ENCODE results near the gene EML6.

Gene EML6

GRCh38 chr2:54760310-54760709, 36.8 kb downstream of the EML6 start:
- DNase-seq = peak; percentile 91

DNA sequence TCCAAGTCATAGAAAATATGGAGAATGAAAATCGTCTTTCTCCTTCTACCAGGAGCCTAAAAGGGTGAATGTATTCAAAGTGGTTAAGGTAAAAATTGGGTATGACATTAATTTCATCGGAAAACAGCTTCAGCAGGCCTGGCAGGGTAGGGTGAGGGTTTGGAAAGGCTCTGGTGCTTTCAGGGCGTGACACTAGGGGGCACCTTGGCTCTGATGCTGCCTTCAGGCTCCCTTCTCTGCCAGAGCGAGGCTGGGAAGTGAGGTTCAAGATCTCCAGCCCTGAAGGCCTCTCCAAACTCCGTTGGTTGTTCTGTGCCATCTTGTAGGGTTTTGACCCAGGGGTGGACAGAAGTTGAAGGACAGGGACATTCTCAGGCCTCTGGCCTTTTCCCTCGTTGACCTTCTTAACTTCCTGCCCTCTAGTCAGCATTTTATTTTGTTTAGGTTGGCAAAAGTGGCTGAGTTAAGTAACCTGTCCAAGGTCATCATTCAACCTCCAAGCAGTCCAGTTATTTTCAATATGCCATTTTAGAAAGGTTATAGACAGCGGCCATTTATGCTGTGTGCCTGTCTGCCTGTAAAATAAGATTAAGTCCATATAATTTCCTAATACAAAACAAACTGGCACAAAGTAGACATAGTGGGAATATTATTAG, 40.3 kb downstream of the EML6 start:
- DNase-seq = no peak

DNA sequence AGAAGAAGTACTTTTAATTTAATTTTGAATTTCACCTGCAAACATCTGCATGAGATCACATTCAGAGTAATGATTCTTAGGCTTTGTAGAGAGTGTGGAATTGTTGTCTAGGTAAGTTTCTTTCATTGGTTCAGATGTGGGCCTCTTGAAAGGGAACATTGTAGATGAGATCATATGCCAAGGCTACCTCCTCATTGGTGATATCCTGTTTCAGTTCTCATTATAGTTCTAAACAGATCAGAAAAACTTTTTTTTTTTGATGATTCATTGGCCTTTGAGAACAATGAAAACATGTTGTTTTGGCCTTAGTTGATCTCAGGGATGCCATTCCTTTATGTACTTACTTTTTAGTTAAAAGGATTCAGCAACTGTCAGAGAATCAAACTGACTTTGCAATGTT, 44.5 kb downstream of the EML6 start:
- DNase-seq = peak; percentile 81

DNA sequence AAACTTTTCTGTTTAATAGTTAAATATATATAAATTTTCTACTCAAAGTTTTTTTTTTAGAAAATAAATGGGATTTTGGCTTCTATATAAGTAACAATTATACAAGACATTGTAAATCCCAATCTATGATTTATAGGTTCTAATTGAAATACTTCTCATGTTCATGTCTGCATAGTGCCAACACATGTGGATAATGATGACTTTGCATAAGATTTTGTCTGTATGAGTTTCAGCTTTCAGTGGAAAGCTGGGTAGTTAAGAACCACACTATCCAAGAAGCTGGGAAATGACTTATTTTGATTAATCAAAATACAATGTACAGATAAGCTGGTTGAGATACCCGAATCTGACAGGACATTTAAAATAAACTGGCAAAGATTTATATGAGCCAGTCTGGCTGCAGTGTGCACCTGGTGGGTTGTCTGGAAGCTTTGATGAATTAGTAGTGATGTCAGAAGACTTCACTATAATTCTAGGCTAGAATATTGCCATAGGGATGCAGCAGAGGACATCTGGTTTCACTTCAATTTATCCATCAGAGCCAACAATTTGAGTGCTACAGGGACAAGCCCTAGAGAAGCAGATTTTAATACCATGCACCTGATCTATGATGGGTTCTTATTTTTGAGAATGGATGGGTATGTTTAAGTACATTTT, 45.4 kb downstream of the EML6 start:
- DNase-seq = peak; percentile 23

DNA sequence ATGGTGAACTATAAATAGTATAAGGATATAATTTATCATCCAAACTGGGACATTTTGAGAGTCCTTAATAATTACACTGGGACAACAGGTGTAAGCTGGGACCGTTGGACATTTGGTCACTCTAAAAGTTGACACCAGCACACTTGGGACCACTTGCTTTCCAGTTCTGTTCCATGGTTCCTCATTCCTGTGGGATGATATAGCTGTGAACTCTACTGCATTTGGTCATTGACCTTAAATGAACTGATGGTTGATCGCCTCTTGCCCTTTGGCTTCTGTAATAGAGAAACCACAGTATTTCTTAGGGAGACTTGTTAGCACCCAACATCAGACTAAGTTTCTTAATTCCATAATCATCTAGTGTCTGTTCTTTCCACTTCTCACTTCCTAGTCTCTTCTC, 46.7 kb downstream of the EML6 start:
- no peak for DNase-seq

- no peak for DNase-seq
Observed at GRCh38 chr2:54770676-54771075, 47.2 kb downstream of the EML6 start.

- no peak for DNase-seq
Observed at GRCh38 chr2:54771166-54771885, 47.9 kb downstream of the EML6 start.

- no peak for DNase-seq
Observed at GRCh38 chr2:54772110-54772509, 48.6 kb downstream of the EML6 start.

DNA sequence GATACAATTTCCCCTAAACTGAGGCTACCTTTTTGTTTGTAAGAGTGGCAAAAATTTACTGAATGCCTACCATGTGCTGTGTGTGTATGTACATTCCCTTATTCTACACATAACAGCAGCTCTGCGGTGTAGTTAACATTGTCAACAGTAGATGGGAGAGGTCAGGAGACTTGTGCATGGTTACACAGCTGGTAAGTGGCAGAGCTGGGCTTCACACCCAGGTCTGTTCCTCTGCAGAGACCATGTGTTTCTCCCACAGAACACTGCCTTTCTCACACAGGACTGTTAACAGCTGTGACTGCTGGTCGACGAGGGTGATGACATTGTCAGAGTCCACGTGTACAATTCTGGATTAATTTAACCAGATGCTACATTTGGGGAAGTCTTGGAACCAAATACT, 49.1 kb downstream of the EML6 start:
- DNase-seq = peak; percentile 21

DNA sequence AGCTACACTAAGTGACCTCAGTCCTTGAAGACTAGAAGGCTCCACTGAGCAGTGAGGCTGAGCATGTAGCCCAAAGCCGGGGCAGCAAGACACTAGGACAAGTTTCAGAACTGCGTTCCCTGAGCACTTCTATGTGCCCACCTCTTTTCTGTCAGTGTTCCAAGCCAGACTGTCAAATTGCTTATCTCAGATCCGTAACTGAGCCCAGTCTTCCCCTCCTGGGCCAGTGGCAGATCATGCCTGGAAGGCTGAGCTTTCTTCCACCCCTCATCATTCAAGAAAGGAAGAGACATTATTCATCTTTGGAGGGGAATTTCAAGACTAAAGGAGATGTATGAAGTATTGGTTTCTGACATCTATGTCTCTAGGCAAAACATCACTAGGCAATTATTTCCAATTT, 49.8 kb downstream of the EML6 start:
- DNase-seq = no peak

GRCh38 chr2:54773838-54774237, 50.4 kb downstream of the EML6 start:
- no peak for DNase-seq

DNA sequence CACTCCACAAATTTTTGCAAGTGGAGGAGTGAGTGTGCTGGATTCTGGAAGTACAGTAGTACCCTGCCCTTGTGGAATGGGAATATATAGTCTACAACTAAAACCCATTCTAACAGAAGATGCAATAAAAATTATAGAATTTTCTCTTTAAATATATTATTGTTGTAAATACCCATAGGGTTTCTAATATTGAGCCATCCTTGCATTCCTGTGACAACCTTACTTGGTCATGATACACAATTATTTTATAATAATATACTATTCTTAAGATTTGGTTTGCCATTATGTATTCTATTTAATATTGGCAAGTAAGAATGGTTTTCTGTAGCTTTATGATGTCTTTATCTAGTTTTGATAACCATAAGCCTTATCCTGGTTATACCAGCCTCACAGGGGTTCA, 52.2 kb downstream of the EML6 start:
- no peak for DNase-seq

- DNase-seq = no peak
Observed at GRCh38 chr2:54776494-54776893, 53.0 kb downstream of the EML6 start.

DNA sequence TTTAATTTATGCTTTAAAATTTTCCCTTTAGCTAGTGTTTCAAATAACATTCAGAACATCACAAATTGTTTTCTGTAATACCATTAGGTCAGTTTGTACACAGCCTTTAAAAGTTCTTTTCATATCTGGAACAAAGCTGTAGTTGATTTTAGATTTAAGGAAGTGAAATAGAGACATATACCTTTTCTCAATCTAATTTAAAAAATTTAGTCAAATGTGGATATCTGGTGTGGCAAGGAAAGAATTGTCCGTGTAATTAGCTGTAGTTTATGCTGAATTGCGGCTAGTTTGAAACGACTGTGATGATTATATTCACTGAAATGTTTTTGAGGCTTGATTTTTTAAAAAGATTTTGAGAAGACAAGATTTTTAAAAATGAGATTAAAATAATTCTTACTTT, 59.9 kb downstream of the EML6 start:
- no peak for DNase-seq

GRCh38 chr2:54787270-54787669, 63.8 kb downstream of the EML6 start:
- DNase-seq = no peak

GRCh38 chr2:54787755-54788366, 64.4 kb downstream of the EML6 start:
- no peak for DNase-seq

- DNase-seq = no peak
Observed at GRCh38 chr2:54789878-54790277, 66.4 kb downstream of the EML6 start.

DNA sequence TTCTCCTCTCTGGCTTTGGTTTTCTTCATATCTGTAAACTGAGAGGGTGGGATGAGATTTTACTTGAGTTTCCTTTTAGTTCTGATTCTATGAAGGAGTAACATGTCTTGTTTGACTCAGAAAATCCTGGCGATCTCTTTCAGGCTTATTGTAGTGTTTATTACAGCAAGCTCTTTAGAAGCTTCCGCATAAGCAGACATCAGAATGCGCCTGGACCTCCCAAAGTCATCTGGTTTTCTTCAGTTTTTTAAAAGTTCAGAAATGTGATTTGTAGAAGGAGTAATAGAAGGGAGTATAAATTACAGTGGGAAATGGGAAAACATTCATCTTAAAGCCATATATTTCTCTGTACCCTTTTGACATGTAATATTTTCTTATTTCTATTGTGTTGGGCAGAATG, 68.4 kb downstream of the EML6 start:
- no peak for DNase-seq

DNA sequence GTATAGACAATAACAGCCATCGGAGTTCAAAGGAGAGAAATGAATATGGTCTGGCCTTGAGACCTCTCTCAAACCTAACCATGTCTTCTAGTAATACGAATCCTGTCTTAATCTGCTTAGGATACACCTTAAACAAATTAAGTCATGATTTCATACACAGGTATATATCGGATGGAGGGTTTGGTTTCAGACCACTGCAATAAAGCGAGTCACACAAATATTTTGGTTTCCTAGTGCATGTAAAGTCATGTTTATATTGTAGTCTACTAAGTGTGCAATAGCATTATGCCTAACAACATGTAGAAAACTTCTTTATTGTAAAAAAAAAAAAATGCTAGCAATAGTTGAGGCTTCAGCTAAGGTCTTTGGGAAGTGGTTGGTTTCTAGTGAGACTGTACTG, 73.8 kb downstream of the EML6 start:
- no peak for DNase-seq

- DNase-seq = no peak
Observed at GRCh38 chr2:54801352-54801751, 77.9 kb downstream of the EML6 start.

- DNase-seq = peak; percentile 89
Observed at GRCh38 chr2:54803783-54804751, 80.6 kb downstream of the EML6 start.

DNA sequence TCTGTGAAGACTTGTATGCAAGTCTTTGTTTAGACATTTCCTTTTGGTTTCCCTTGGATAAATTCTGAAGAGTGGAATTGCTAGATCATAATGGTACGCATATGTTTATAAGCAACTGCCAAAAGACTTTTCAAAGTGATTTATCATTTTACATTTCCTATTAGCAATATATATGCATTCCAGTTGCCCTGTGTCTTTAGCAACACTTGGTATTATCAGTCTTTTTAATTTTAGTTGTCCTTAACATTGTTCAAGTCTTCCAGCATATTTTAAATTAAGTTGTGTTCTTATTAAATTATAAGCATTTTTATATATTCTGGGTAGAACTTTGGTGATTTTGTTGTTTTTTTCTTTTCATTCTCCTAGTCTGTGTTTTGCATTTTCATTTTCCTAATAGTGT, 81.8 kb downstream of the EML6 start:
- DNase-seq = no peak

DNA sequence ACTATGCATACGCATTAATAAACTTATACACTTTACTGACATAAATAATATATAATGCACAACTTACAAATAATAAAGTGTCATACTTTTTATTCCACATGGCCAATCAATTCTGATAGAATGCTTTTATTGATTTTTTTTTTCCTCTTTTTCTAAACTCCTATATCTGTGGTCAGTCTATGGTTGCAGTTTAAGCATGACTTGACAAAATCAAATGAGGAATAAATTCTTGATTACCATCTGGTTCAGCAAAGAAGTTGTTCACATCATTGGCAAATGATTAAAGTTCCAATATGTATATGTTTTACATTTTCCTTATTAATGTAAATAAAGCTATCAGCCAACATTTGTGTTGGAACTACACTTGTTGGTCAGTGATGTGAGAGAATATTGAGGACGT, 83.5 kb downstream of the EML6 start:
- DNase-seq = no peak

All from NCI-H2171 treated with DMSO at 0.1 percent for 48 hours (cell line).